Testis (tissue), 2 donors: Measurements from ENCODE around the gene TBC1D2.

Experiments used
- POLR2A ChIP-seq: fragments of 450-650 bp; IDR thresholded peaks from one replicate; pipeline ENCODE4 v1.6.1; 2017; ENCODE audit warnings: antibody characterized with exemption, mild to moderate bottlenecking, moderate library complexity
- TF ChIP-seq, protein P1 (sequence below), 3 experiments: fragments of 450-650 bp in 2 of 3; fragments of 200-600 bp in 1 of 3; sonication (generic) in 1 of 3; IDR thresholded peaks; one replicate each; pipeline ENCODE4 v1.5.1; 2016 to 2019; ENCODE audit warnings: antibody characterized with exemption in 3 of 3, mild to moderate bottlenecking in 2 of 3, moderate library complexity in 1 of 3

DNA sequence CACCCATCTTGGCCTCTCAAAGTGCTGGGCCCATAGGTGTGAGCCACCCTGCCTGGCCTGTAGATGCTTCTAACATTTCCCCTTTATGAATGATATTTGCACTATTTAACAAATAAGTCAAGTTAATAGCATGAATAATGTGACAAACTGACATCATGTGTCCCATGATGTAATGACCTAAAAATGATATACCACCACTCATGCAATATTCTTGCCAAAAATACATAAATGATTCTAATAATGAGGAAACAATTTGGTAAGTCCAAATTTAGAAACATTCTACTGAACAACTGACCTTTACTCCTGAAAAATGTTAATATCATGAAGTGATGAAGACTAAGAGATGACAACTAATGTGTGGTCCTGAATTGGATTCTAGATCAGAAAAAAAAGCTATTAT lies 102.9 kb downstream of the TBC1D2 start:
- TF ChIP-seq, protein P1, sequence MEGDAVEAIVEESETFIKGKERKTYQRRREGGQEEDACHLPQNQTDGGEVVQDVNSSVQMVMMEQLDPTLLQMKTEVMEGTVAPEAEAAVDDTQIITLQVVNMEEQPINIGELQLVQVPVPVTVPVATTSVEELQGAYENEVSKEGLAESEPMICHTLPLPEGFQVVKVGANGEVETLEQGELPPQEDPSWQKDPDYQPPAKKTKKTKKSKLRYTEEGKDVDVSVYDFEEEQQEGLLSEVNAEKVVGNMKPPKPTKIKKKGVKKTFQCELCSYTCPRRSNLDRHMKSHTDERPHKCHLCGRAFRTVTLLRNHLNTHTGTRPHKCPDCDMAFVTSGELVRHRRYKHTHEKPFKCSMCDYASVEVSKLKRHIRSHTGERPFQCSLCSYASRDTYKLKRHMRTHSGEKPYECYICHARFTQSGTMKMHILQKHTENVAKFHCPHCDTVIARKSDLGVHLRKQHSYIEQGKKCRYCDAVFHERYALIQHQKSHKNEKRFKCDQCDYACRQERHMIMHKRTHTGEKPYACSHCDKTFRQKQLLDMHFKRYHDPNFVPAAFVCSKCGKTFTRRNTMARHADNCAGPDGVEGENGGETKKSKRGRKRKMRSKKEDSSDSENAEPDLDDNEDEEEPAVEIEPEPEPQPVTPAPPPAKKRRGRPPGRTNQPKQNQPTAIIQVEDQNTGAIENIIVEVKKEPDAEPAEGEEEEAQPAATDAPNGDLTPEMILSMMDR (IDR thresholded peaks at IDR 0.05): no peak
- TF ChIP-seq POLR2A: no peak
